K562 (cell line): ENCODE measurements around the gene OXLD1. TPM values are rescaled to one million over a fixed set of nuclear protein-coding genes. Genes with fewer than 3 reads are reported as not detected.

Experiments used
- ATF7 ChIP-seq: fragments of 450-650 bp; IDR thresholded peaks from 2 replicates; pipeline ENCODE4 v1.7.1; 2014; ENCODE audit warnings: mild to moderate bottlenecking, moderate library complexity
- BCL6 ChIP-seq: fragments of 250-450 bp; sonication (Bioruptor Pico); IDR thresholded peaks from 2 replicates; pipeline ENCODE4 v1.4.0; 2020
- CEBPB ChIP-seq: fragments of 450-650 bp; IDR thresholded peaks from 2 replicates; pipeline ENCODE4 v1.6.1; 2016; ENCODE audit warnings: missing genetic modification characterization, missing compliant biosample characterization
- DPF2 ChIP-seq: fragments of 450-650 bp; IDR thresholded peaks from 2 replicates; pipeline ENCODE4 v1.6.1; 2016
- EP300 ChIP-seq: IDR thresholded peaks from 2 replicates; pipeline ENCODE4 v1.6.1; 2012; ENCODE audit warnings: low read length, improper control_type of control experiment
- HDAC8 ChIP-seq: fragments of 450-650 bp; IDR thresholded peaks from 2 replicates; pipeline ENCODE4 v1.6.1; 2016; ENCODE audit warnings: mild to moderate bottlenecking, missing genetic modification characterization, moderate library complexity, missing compliant biosample characterization
- NFXL1 ChIP-seq: fragments of 450-650 bp; formaldehyde crosslinking; IDR thresholded peaks from 2 replicates; pipeline ENCODE4 v1.4.0; 2021; ENCODE audit warnings: mild to moderate bottlenecking
- ZC3H11A ChIP-seq: IDR thresholded peaks from 2 replicates; pipeline ENCODE4 v1.6.1; 2012; ENCODE audit warnings: low read depth, low read length, improper control_type of control experiment
- ZC3H8 ChIP-seq: fragments of 450-650 bp; IDR thresholded peaks from 2 replicates; pipeline ENCODE4 v1.6.1; 2017
- ZFP36 ChIP-seq: fragments of 150-350 bp; IDR thresholded peaks from 2 replicates; pipeline ENCODE4 v1.6.1; 2018; ENCODE audit warnings: low read length, low read depth; ENCODE audit not compliant: partially characterized antibody
- ZNF121 ChIP-seq: sonication (generic); formaldehyde crosslinking; conservative IDR thresholded peaks from 2 replicates; pipeline ENCODE4 v1.8.0; 2022; ENCODE audit warnings: missing genetic modification reagents
- ZNF23 ChIP-seq: fragments of 250-450 bp; sonication (Bioruptor Pico); IDR thresholded peaks from 2 replicates; pipeline ENCODE4 v1.4.0; 2020; ENCODE audit warnings: mild to moderate bottlenecking
- ZNF586 ChIP-seq: fragments of 450-650 bp; formaldehyde crosslinking; conservative IDR thresholded peaks from 2 replicates; pipeline ENCODE4 v1.4.0; 2020; ENCODE audit warnings: mild to moderate bottlenecking, moderate library complexity
- polyA plus RNA-seq, 8 experiments: library from polyadenylated mRNA; depleted of rRNA in 4 of 8; stranded (reverse) in 5 of 8; unstranded in 3 of 8; fragments of >200 nt; fragmentation: Nextera tagmentation in 2 of 8; fragmentation: Illumina TruSeq in 1 of 8; extraction: Ambion mirVana in 2 of 8; extraction: Trizol in 1 of 8; gene quantifications; 2 replicates each; pipeline versions ENCODE4 v1.2.1 to v1.2.3, GENCODE V29; 2011 to 2014; ENCODE audit warnings: inconsistent platforms in 1 of 8, missing spikeins in 1 of 8
- total RNA-seq, 7 experiments: library from RNA; depleted of rRNA in 6 of 7; stranded (reverse); fragments of >200 nt in 6 of 7; fragmentation: Illumina TruSeq in 2 of 7; extraction: Trizol in 2 of 7; gene quantifications; 2 replicates each; pipeline versions ENCODE4 v1.2.1 to v1.2.3, GENCODE V29; 2011 to 2021; ENCODE audit warnings: low replicate concordance in 1 of 7
- TF ChIP-seq, protein P1 (sequence below): fragments of 250-450 bp; sonication (Bioruptor Pico); IDR thresholded peaks from 2 replicates; pipeline ENCODE4 v1.8.0; 2021; ENCODE audit warnings: borderline replicate concordance, mild to moderate bottlenecking, moderate library complexity; ENCODE audit not compliant: poor library complexity, severe bottlenecking
- TF ChIP-seq, protein P2 (sequence below): sonication (generic); formaldehyde crosslinking; IDR thresholded peaks from 2 replicates; pipeline ENCODE4 v1.8.1; 2023; ENCODE audit warnings: missing genetic modification reagents, mild to moderate bottlenecking, borderline replicate concordance
- TF ChIP-seq, protein P3 (sequence below): fragments of 250-450 bp; sonication (Bioruptor Pico); IDR thresholded peaks from 2 replicates; pipeline ENCODE4 v1.8.0; 2021; ENCODE audit warnings: moderate library complexity, mild to moderate bottlenecking, inconsistent platforms
- TF ChIP-seq, protein P4 (sequence below), 2 experiments: fragments of 450-650 bp in 1 of 2; sonication (generic) in 1 of 2; formaldehyde crosslinking; conservative IDR thresholded peaks; 2 replicates each; pipeline versions ENCODE4 v1.4.0 to v1.8.1; 2020 to 2022; ENCODE audit warnings: mild to moderate bottlenecking in 1 of 2, missing genetic modification reagents in 1 of 2
- TF ChIP-seq, protein P5 (sequence below): fragments of 250-450 bp; sonication (Bioruptor Pico); IDR thresholded peaks from 2 replicates; pipeline ENCODE4 v1.5.0; 2021; ENCODE audit warnings: mild to moderate bottlenecking, moderate library complexity
- TF ChIP-seq, protein P6 (sequence below): conservative IDR thresholded peaks from 2 replicates; pipeline ENCODE4 v1.6.1; 2011; ENCODE audit warnings: low read depth, mild to moderate bottlenecking, low read length; ENCODE audit not compliant: control insufficient read depth

OXLD1 gene
- total and polyA plus RNA-seq, 9 of the 15 experiments (the other 6 are each of a cell fraction or from before 2014, with no cell fraction given): 4.4 to 115 (median 29.3) TPM

DNA sequence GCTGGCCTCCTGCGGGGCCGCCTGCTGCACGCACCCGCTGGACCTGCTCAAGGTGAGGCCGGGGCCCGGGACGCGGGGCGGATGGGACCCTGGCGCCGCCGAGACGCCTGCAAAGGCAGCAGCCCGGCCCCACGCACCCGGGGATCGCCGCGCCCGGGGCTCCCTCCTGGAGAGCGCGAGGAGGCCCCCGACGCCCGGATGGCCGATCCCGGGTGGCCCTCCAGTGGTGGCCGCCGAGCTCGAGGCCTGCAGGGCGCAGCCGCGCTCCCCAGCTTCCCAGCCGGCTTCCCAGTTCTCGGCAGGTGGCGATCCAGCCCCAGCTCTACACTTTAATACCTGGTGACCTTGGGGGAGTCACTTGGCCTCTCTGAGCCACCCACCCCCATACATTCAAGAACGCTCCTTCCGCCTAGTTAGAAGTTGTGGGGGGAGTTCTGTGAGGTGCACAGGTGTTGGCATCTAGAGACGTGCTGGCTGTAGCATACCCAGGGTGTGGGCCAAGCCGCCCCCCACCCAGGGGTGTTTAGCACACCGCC is 46.1 kb upstream of the OXLD1 start (continued):
- TF ChIP-seq HDAC8 (tag) (no peak), ZNF586 (CRISPR knock-in tag) (no peak), NFXL1 (CRISPR knock-in tag) (no peak), DPF2 (no peak), ZC3H8 (no peak), BCL6 (CRISPR knock-in tag) (no peak), ZFP36 (peak; percentile 83), ZNF23 (CRISPR knock-in tag) (no peak), ATF7 (0 out of 2 replicates have a peak, but pooled peaks have one; percentile 12), ZNF121 (no peak), ZC3H11A (no peak), EP300 (no peak), CEBPB (tag) (no peak)
- TF ChIP-seq, protein P1, sequence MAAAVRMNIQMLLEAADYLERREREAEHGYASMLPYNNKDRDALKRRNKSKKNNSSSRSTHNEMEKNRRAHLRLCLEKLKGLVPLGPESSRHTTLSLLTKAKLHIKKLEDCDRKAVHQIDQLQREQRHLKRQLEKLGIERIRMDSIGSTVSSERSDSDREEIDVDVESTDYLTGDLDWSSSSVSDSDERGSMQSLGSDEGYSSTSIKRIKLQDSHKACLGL (CRISPR knock-in tag): no peak
- TF ChIP-seq, protein P2, sequence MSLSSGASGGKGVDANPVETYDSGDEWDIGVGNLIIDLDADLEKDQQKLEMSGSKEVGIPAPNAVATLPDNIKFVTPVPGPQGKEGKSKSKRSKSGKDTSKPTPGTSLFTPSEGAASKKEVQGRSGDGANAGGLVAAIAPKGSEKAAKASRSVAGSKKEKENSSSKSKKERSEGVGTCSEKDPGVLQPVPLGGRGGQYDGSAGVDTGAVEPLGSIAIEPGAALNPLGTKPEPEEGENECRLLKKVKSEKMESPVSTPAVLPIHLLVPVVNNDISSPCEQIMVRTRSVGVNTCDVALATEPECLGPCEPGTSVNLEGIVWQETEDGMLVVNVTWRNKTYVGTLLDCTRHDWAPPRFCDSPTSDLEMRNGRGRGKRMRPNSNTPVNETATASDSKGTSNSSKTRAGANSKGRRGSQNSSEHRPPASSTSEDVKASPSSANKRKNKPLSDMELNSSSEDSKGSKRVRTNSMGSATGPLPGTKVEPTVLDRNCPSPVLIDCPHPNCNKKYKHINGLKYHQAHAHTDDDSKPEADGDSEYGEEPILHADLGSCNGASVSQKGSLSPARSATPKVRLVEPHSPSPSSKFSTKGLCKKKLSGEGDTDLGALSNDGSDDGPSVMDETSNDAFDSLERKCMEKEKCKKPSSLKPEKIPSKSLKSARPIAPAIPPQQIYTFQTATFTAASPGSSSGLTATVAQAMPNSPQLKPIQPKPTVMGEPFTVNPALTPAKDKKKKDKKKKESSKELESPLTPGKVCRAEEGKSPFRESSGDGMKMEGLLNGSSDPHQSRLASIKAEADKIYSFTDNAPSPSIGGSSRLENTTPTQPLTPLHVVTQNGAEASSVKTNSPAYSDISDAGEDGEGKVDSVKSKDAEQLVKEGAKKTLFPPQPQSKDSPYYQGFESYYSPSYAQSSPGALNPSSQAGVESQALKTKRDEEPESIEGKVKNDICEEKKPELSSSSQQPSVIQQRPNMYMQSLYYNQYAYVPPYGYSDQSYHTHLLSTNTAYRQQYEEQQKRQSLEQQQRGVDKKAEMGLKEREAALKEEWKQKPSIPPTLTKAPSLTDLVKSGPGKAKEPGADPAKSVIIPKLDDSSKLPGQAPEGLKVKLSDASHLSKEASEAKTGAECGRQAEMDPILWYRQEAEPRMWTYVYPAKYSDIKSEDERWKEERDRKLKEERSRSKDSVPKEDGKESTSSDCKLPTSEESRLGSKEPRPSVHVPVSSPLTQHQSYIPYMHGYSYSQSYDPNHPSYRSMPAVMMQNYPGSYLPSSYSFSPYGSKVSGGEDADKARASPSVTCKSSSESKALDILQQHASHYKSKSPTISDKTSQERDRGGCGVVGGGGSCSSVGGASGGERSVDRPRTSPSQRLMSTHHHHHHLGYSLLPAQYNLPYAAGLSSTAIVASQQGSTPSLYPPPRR (CRISPR knock-in tag): no peak
- TF ChIP-seq, protein P3, sequence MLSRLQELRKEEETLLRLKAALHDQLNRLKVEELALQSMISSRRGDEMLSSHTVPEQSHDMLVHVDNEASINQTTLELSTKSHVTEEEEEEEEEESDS (CRISPR knock-in tag): no peak
- TF ChIP-seq, protein P4, sequence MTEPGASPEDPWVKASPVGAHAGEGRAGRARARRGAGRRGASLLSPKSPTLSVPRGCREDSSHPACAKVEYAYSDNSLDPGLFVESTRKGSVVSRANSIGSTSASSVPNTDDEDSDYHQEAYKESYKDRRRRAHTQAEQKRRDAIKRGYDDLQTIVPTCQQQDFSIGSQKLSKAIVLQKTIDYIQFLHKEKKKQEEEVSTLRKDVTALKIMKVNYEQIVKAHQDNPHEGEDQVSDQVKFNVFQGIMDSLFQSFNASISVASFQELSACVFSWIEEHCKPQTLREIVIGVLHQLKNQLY (CRISPR knock-in tag; conservative IDR thresholded peaks at IDR 0.05): no peak
- TF ChIP-seq, protein P5, sequence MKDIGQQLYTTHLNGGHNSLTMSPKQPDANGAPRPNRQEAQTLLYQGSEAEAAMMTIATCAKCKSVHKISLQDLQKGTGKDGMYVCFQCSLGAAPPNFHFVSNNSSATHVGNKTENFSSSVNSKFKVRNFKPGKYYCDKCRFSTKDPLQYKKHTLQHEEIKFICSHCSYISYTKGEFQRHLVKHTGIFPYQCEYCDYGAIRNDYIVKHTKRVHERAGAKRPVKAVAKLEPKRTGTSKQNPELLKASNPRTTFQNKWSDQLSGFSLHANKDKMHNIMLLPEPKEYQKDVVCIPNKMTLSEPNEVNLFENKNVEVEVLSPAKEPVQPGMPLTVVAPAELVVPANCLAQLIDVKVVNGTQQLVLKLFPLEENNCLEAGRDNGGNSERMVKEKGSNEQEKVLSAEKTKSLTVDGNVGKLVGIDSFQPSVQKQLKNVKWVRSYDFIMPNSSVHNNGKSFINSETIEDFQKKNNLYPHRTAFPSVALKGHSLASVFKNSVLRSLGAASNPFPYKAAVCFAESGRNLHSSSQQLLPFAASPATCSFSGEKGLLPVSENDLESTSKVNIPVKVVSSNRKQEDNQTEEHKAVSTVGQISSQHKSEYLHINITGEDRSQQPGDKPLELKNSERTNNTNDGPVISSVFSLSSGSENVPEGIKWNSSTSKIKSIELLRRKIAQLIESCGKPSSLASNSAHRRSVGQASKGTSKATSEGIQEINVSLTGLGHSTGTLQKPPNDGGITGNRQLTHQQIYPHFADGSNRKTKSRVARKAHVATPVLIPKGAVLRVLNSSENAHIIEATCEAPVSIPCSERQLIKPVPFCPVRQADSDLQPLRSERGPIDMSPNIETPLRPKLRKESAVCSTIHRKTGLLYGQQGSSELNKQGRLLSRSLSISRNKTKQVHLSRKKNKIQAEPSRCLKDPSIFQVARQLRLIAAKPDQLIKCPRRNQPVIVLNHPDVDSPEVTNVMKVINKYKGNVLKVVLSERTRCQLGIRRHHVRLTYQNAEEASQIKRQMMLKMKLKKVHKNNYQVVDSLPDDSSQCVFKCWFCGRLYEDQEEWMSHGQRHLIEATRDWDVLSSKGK (CRISPR knock-in tag): no peak
- TF ChIP-seq, protein P6, sequence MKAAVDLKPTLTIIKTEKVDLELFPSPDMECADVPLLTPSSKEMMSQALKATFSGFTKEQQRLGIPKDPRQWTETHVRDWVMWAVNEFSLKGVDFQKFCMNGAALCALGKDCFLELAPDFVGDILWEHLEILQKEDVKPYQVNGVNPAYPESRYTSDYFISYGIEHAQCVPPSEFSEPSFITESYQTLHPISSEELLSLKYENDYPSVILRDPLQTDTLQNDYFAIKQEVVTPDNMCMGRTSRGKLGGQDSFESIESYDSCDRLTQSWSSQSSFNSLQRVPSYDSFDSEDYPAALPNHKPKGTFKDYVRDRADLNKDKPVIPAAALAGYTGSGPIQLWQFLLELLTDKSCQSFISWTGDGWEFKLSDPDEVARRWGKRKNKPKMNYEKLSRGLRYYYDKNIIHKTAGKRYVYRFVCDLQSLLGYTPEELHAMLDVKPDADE: no peak
